DND-41 (cell line): Measurements from ENCODE around the gene C17orf50.

Experiments used
- CTCF ChIP-seq: IDR thresholded peaks from 2 replicates; pipeline ENCODE4 v1.5.1; 2012; ENCODE audit warnings: borderline replicate concordance, low read length, moderate library complexity, mild to moderate bottlenecking; ENCODE audit not compliant: poor library complexity, severe bottlenecking; ENCODE audit errors: extremely low read depth
- EZH2 ChIP-seq: IDR thresholded peaks from 3 replicates; pipeline ENCODE4 v1.6.1; 2012; ENCODE audit warnings: borderline replicate concordance, low read depth, mild to moderate bottlenecking, moderate library complexity, low read length, inconsistent platforms; ENCODE audit not compliant: severe bottlenecking

- TF ChIP-seq EZH2 (no peak), CTCF (no peak)
Measured at GRCh38 chr17:35752471-35752870, 8.2 kb upstream of the C17orf50 start.
